HCT116 (cell line): ENCODE measurements around the gene B3GALT2. TPM values are rescaled to one million over a fixed set of nuclear protein-coding genes. Genes with fewer than 3 reads are reported as not detected.

Experiments
- ATAC-seq: fragments of 200-7000 bp; cut with Tn5 transposase; 2 replicates; pipeline ENCODE4 v1.9.1; 2020; ENCODE audit warnings: mild to moderate bottlenecking, moderate library complexity
- BruUV-seq: library from RNA; stranded (reverse); fragments of 400-500 nt; replicated peaks from 2 replicates; lab custom pipeline; 2021; lab: Mats Ljungman, UMichigan
- CTCF ChIA-PET: fragments of 300-600 bp; sonication (Branson Sonifier 250); formaldehyde crosslinking; loops from one replicate; lab custom pipeline; 2021; ENCODE audit warnings: antibody characterized with exemption; lab: Charles Lee
- POLR2A ChIA-PET: fragments of 300-600, 350-600 bp; sonication (Branson Sonifier 250); formaldehyde crosslinking; loops from one replicate; lab custom pipeline; 2021; ENCODE audit warnings: antibody characterized with exemption; lab: Charles Lee
- RAD21 ChIA-PET, 2 experiments: fragments of 300-600 bp; sonication (Branson Sonifier 250); formaldehyde crosslinking; loops; one replicate each; lab custom pipeline; 2023; ENCODE audit warnings: low total read pairs in 2 of 2; ENCODE audit not compliant: uncharacterized antibody in 2 of 2, unreplicated experiment in 2 of 2, low non-redundant PET in 1 of 2; lab: Charles Lee
- DNase-seq: peaks from one replicate; pipeline ENCODE4 v3.0.0-alpha.2; 2010; ENCODE audit warnings: low read depth, low spot score
- H2AFZ ChIP-seq: fragments of 200-600 bp; shearing (Covaris generic), sonication (generic); 2 replicates; pipeline ENCODE4 v1.6.1; 2017; ENCODE audit warnings: low read depth, mixed run types, mixed read lengths, antibody characterized with exemption, low read length; ENCODE audit not compliant: poor library complexity, severe bottlenecking
- H3K27ac ChIP-seq: 2 replicates; pipeline ENCODE4 v1.5.1; 2012; ENCODE audit warnings: low read depth, low read length
- H3K27me3 ChIP-seq: fragments of 200-600 bp; sonication (generic); 2 replicates; pipeline ENCODE4 v1.6.1; 2016; ENCODE audit warnings: mixed run types, low read length, mixed read lengths; ENCODE audit not compliant: insufficient read depth
- H3K36me3 ChIP-seq, 2 experiments: fragments of 200-500 bp in 1 of 2; fragments of 200-600 bp in 1 of 2; sonication (Bioruptor generic) in 1 of 2; sonication (generic) in 1 of 2; 2 replicates each; pipeline versions ENCODE4 v1.5.1 to v1.6.1; 2014 to 2016; ENCODE audit warnings: low read length in 2 of 2, inconsistent platforms in 1 of 2, mixed read lengths in 1 of 2, mixed run types in 1 of 2; ENCODE audit not compliant: insufficient read depth in 2 of 2, control insufficient read depth in 1 of 2
- H3K4me1 ChIP-seq, 2 experiments: fragments of 200-600 bp in 1 of 2; sonication (generic) in 1 of 2; 2 replicates each; pipeline versions ENCODE4 v1.5.1 to v1.6.1; 2012 to 2017; ENCODE audit warnings: low read length in 2 of 2, inconsistent platforms in 1 of 2, mild to moderate bottlenecking in 1 of 2, mixed read lengths in 1 of 2, mixed run types in 1 of 2, moderate library complexity in 1 of 2; ENCODE audit not compliant: insufficient read depth in 2 of 2, control insufficient read depth in 1 of 2
- H3K4me2 ChIP-seq: fragments of 200-600 bp; sonication (generic); 2 replicates; pipeline ENCODE4 v1.6.1; 2017; ENCODE audit warnings: mixed run types, low read length, mixed read lengths
- H3K4me3 ChIP-seq, 2 experiments: fragments of 200-600 bp in 1 of 2; sonication (generic) in 1 of 2; replicated peaks in 1 of 2; 2 replicates each; pipeline ENCODE4 v1.5.1; 2011 to 2016; ENCODE audit warnings: low read length in 2 of 2, control low read depth in 1 of 2, low read depth in 1 of 2, mild to moderate bottlenecking in 1 of 2, mixed read lengths in 1 of 2, mixed run types in 1 of 2
- H3K79me2 ChIP-seq: fragments of 200-600 bp; sonication (generic); 2 replicates; pipeline ENCODE4 v1.6.1; 2017; ENCODE audit warnings: mild to moderate bottlenecking, mixed run types, low read length, moderate library complexity, mixed read lengths; ENCODE audit not compliant: insufficient read depth
- H3K9ac ChIP-seq: fragments of 200-600 bp; sonication (generic); 2 replicates; pipeline ENCODE4 v1.6.1; 2016; ENCODE audit warnings: low read length, mixed read lengths
- H3K9me2 ChIP-seq: fragments of 200-600 bp; sonication (generic), shearing (Covaris generic); 2 replicates; pipeline ENCODE4 v1.6.1; 2017; ENCODE audit warnings: mixed run types, mild to moderate bottlenecking, moderate library complexity; ENCODE audit not compliant: insufficient read depth
- H3K9me3 ChIP-seq, 2 experiments: fragments of 200-500 bp in 1 of 2; fragments of 200-600 bp in 1 of 2; sonication (Bioruptor generic) in 1 of 2; sonication (generic) in 1 of 2; 2 replicates each; pipeline ENCODE4 v1.6.1; 2014 to 2017; ENCODE audit warnings: low read length in 2 of 2, mixed read lengths in 2 of 2, inconsistent platforms in 1 of 2, low read depth in 1 of 2, mild to moderate bottlenecking in 1 of 2, mixed run types in 1 of 2, moderate library complexity in 1 of 2; ENCODE audit not compliant: control insufficient read depth in 1 of 2, insufficient read depth in 1 of 2
- H4K20me1 ChIP-seq: fragments of 200-600 bp; sonication (generic), shearing (Covaris generic); 2 replicates; pipeline ENCODE4 v1.6.1; 2017; ENCODE audit warnings: mixed run types, mild to moderate bottlenecking, moderate library complexity; ENCODE audit not compliant: insufficient read depth
- CBX3 ChIP-seq: IDR thresholded peaks from 2 replicates; pipeline ENCODE4 v1.6.1; 2012; ENCODE audit warnings: low read depth
- RAD21 ChIP-seq: IDR thresholded peaks from 2 replicates; pipeline ENCODE4 v1.6.1; 2012; ENCODE audit warnings: low read depth, mild to moderate bottlenecking
- REST ChIP-seq: IDR thresholded peaks from 2 replicates; pipeline ENCODE4 v1.6.1; 2012; ENCODE audit warnings: low read depth
- intact Hi-C: fragments of 100-400 bp; cut with micrococcal nuclease; formaldehyde crosslinking; loops from 2 replicates; pipeline ENCODE4 v1.10.0; 2022
- total RNA-seq: library from RNA; stranded (reverse); gene quantifications from one replicate; pipeline ENCODE4 v1.2.1, GENCODE V29; 2021; ENCODE audit not compliant: unreplicated experiment

The B3GALT2 gene
- total RNA-seq, 1 experiment from 2014 or later: 0.15 TPM

GRCh38 chr1:193219391-193219790 is 33.0 kb upstream of the B3GALT2 start:
- ATAC-seq: no peak
- H3K4me1 ChIP-seq: no peaks in the 10 kb centered on the region
- no peaks in the 10 kb centered on the region for H3K9me3 ChIP-seq
- no peak overlapping the region for H3K4me3 ChIP-seq
- no TSS peak for BruUV-seq
- H4K20me1 ChIP-seq: no peaks in the 10 kb centered on the region; the same call in 1 of the 2 replicates
- no peaks in the 10 kb centered on the region for H3K9me2 ChIP-seq
- no peak overlapping the region for H3K27ac ChIP-seq
- TF ChIP-seq RAD21 (no peak), CBX3 (no peak)
- ChIA-PET POLR2A (no interaction called here), RAD21 (no interaction called here), CTCF (no interaction called here)
- peaks cover 0 to 2% of the 10 kb centered on the region in 2 experiments; a peak in 1 of 4 replicates for H3K36me3 ChIP-seq
- H3K27me3 ChIP-seq: no peaks in the 10 kb centered on the region
- no peak overlapping the region for H2AFZ ChIP-seq
- no peak for DNase-seq
- peaks cover 6% of the 10 kb centered on the region for H3K79me2 ChIP-seq
- no peak overlapping the region for H3K4me2 ChIP-seq
- intact Hi-C loops: no loop called here
- no peak overlapping the region for H3K9ac ChIP-seq

GRCh38 chr1:193216920-193217319 is 30.5 kb upstream of the B3GALT2 start:
- ATAC-seq (no peak), DNase-seq (no peak)
- Histone ChIP-seq H3K27ac (no peak overlapping the region), H3K36me3 (peaks cover 4 to 6% of the 10 kb centered on the region in 2 experiments; a peak in 1 of 4 replicates), H3K9me3 (no peaks in the 10 kb centered on the region), H3K9me2 (no peaks in the 10 kb centered on the region), H3K79me2 (no peaks in the 10 kb centered on the region), H3K9ac (no peak overlapping the region), H3K4me1 (peaks cover 0 to 2% of the 10 kb centered on the region in 2 experiments; a peak in 2 of 4 replicates), H4K20me1 (no peaks in the 10 kb centered on the region; the same call in 1 of the 2 replicates), H3K4me3 (no peak overlapping the region), H3K4me2 (no peak overlapping the region), H2AFZ (no peak overlapping the region), H3K27me3 (no peaks in the 10 kb centered on the region)
- ChIA-PET POLR2A (interaction anchor here (0.6 kb wide), 1 partner anchor 23 kb away, joined by 3 read pairs; no protein-coding TSS in a partner anchor), RAD21 (no interaction called here), CTCF (no interaction called here)
- no peak for TF ChIP-seq REST
- BruUV-seq: no TSS peak
- intact Hi-C loops: no loop called here
